Glutamatergic neuron (in vitro differentiated cells): ENCODE data around the gene ATP2B3. TPM values are rescaled to one million over a fixed set of nuclear protein-coding genes. Genes with fewer than 3 reads are reported as not detected.

Source experiments
- DNase-seq: peaks from one replicate; pipeline ENCODE4 v3.0.0; 2022
- H3K27ac Mint-ChIP-seq: one replicate; pipeline ENCODE4 v1.8.0; 2020; ENCODE audit warnings: mild to moderate bottlenecking, mixed read lengths, inconsistent platforms; ENCODE audit not compliant: unreplicated experiment
- H3K27me3 Mint-ChIP-seq: one replicate; pipeline ENCODE4 v1.8.0; 2020; ENCODE audit warnings: mild to moderate bottlenecking, moderate library complexity, mixed read lengths, inconsistent platforms; ENCODE audit not compliant: unreplicated experiment
- H3K36me3 Mint-ChIP-seq: one replicate; pipeline ENCODE4 v1.8.0; 2020; ENCODE audit warnings: mild to moderate bottlenecking, mixed read lengths, inconsistent platforms; ENCODE audit not compliant: unreplicated experiment
- H3K4me1 Mint-ChIP-seq: one replicate; pipeline ENCODE4 v1.8.0; 2020; ENCODE audit warnings: mild to moderate bottlenecking, low read depth, mixed read lengths, inconsistent platforms; ENCODE audit not compliant: unreplicated experiment
- H3K4me3 Mint-ChIP-seq: one replicate; pipeline ENCODE4 v1.8.0; 2020; ENCODE audit warnings: mild to moderate bottlenecking, mixed read lengths, inconsistent platforms; ENCODE audit not compliant: unreplicated experiment
- H3K9me3 Mint-ChIP-seq: one replicate; pipeline ENCODE4 v1.8.0; 2020; ENCODE audit warnings: mild to moderate bottlenecking, moderate library complexity, mixed read lengths, inconsistent platforms; ENCODE audit not compliant: unreplicated experiment
- CTCF ChIP-seq: fragments of 200-600 bp; sonication (generic); IDR thresholded peaks from one replicate; pipeline ENCODE4 v1.5.0; 2021; ENCODE audit not compliant: partially characterized antibody, unreplicated experiment
- total RNA-seq: library from RNA; stranded (reverse); fragmentation: NEBNext Ultra II Directional; extraction: Animal tissue kit (Norgen Biotek cat#: 25700); gene quantifications from one replicate; pipeline ENCODE4 v1.2.1, GENCODE V29; 2021; ENCODE audit not compliant: unreplicated experiment

Gene ATP2B3
- total RNA-seq, 1 donor from 2014 or later, result 68.0 TPM

DNA sequence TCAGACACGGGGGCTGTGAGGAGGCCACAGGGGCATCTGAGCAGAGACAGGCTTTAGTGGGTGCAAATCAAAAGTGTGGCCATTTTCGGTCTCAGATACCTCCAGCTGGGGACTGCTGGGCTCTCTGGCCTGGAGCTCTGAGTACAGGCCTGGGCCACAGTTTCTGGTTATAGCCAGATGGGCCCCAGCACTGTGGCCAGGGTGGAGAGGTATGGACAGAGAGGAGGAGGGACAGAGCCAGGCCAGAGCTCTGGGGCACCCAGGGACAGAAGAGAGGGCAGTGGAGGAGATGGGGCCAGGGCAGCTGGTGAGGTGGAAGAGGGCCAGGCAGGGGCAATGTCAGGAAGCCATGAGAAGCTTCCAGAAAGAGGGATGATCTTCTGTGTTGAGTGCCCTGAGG lies 61.4 kb downstream of the ATP2B3 start:
- H3K9me3 Mint-ChIP-seq, result peaks cover 3% of the 10 kb centered on the region
- DNase-seq, result no peak
- H3K4me3 Mint-ChIP-seq, result no peak overlapping the region
- peaks cover 22% of the 10 kb centered on the region for H3K4me1 Mint-ChIP-seq
- no peak overlapping the region for H3K27ac Mint-ChIP-seq
- H3K27me3 Mint-ChIP-seq, result peaks cover 9% of the 10 kb centered on the region
- no peaks in the 10 kb centered on the region for H3K36me3 Mint-ChIP-seq
- TF ChIP-seq CTCF, result no peak

GRCh38 chrX:153580700-153581386 lies 63.4 kb downstream of the ATP2B3 start:
- H3K36me3 Mint-ChIP-seq, result no peaks in the 10 kb centered on the region
- peaks cover 6% of the 10 kb centered on the region for H3K27me3 Mint-ChIP-seq
- H3K4me1 Mint-ChIP-seq, result peaks cover 19% of the 10 kb centered on the region
- H3K9me3 Mint-ChIP-seq, result peaks cover 3% of the 10 kb centered on the region
- H3K27ac Mint-ChIP-seq, result no peak overlapping the region
- DNase-seq, result peak; percentile 40
- H3K4me3 Mint-ChIP-seq, result no peak overlapping the region
- peak; percentile 10 for TF ChIP-seq CTCF

- no peak for TF ChIP-seq CTCF
- H3K4me1 Mint-ChIP-seq, result peaks cover 11% of the 10 kb centered on the region
Measured at GRCh38 chrX:153582896-153583295, 65.5 kb downstream of the ATP2B3 start.

GRCh38 chrX:153583433-153583832 lies 66.0 kb downstream of the ATP2B3 start:
- Mint-ChIP-seq H3K27ac (no peak overlapping the region), H3K27me3 (peaks cover 6% of the 10 kb centered on the region), H3K36me3 (peaks cover 4% of the 10 kb centered on the region), H3K4me1 (peaks cover 13% of the 10 kb centered on the region), H3K4me3 (no peak overlapping the region), H3K9me3 (no peaks in the 10 kb centered on the region)
- DNase-seq, result no peak
- no peak for TF ChIP-seq CTCF

More at GRCh38 chrX:153582896-153583295, 65.5 kb downstream of the ATP2B3 start:
- no peaks in the 10 kb centered on the region for H3K36me3 Mint-ChIP-seq
- H3K27me3 Mint-ChIP-seq, result peaks cover 6% of the 10 kb centered on the region
- peak overlapping the region; percentile 28 for H3K27ac Mint-ChIP-seq
- peak; percentile 60 for DNase-seq
- peak overlapping the region; percentile 59 for H3K4me3 Mint-ChIP-seq
- no peaks in the 10 kb centered on the region for H3K9me3 Mint-ChIP-seq

DNA sequence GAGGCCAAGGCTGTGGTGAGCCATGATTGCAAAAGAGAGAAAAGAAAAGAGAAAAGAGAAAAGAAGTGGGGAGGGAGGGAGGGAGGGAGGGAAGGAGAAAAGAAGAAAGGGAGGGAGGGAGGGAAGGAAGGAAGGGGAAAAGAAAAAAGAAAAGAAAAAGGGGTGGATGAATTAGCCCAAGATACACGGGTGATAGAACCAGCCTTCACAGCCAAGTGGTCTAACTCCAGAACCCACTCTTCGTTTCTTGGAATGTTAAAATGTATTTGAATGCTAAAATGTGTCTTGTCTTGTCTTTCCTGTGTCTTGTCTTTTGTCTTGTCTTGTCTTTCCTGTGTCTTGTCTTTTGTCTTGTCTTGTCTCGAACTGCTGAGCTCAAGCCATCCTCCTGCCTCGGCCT lies 68.4 kb downstream of the ATP2B3 start:
- no peak for DNase-seq
- TF ChIP-seq CTCF, result no peak
- peaks cover 2% of the 10 kb centered on the region for H3K27me3 Mint-ChIP-seq
- H3K27ac Mint-ChIP-seq, result no peak overlapping the region
- peaks cover 17% of the 10 kb centered on the region for H3K4me1 Mint-ChIP-seq
- H3K4me3 Mint-ChIP-seq, result no peak overlapping the region
- H3K9me3 Mint-ChIP-seq, result no peaks in the 10 kb centered on the region
- H3K36me3 Mint-ChIP-seq, result peaks cover 4% of the 10 kb centered on the region
